Gastrocnemius medialis (tissue), 4 donors: ENCODE data around the gene A3GALT2. TPM values are rescaled to one million over a fixed set of nuclear protein-coding genes. Genes with fewer than 3 reads are reported as not detected.

Experiments used
- ATAC-seq, 2 donors: fragments of 150-250 bp; one replicate each; pipeline ENCODE4 v1.9.1; 2016
- DNase-seq, 2 donors: peaks; one replicate each; pipeline ENCODE4 v3.0.0-alpha.2; 2019
- H3K27ac ChIP-seq, 4 donors: fragments of 200-600 bp; sonication (generic); 1 replicate in 1 of 4; 2 replicates in 3 of 4; pipeline ENCODE4 v1.5.1; 2016 to 2018; ENCODE audit warnings: mild to moderate bottlenecking in 2 of 4, moderate library complexity in 1 of 4
- H3K27me3 ChIP-seq, 3 donors: fragments of 200-600 bp; sonication (generic) in 2 of 3; 1 replicate in 1 of 3; 2 replicates in 2 of 3; pipeline versions ENCODE4 v1.5.1 to v1.6.0; 2016 to 2019; ENCODE audit warnings: mild to moderate bottlenecking in 1 of 3, moderate library complexity in 1 of 3
- H3K36me3 ChIP-seq, 2 donors: fragments of 200-600 bp; sonication (generic) in 1 of 2; one replicate each; pipeline ENCODE4 v1.5.1; 2017 to 2018
- H3K4me1 ChIP-seq, 2 donors: fragments of 200-600 bp; sonication (generic) in 1 of 2; one replicate each; pipeline ENCODE4 v1.5.1; 2016 to 2017; ENCODE audit warnings: mild to moderate bottlenecking in 2 of 2
- H3K4me3 ChIP-seq, 4 donors: fragments of 200-600 bp; sonication (generic) in 3 of 4; 1 replicate in 1 of 4; 2 replicates in 3 of 4; pipeline ENCODE4 v1.5.1; 2016 to 2019; ENCODE audit warnings: mild to moderate bottlenecking in 2 of 4
- H3K9me3 ChIP-seq, 3 donors: fragments of 200-600 bp; sonication (generic) in 2 of 3; 1 replicate in 1 of 3; 2 replicates in 2 of 3; pipeline ENCODE4 v1.5.1; 2016 to 2019
- CTCF ChIP-seq, 5 experiments: fragments of 450-650 bp in 3 of 5; fragments of 200-600 bp in 2 of 5; sonication (generic) in 2 of 5; IDR thresholded peaks in 4 of 5; conservative IDR thresholded peaks in 1 of 5; 1 replicate in 4 of 5; 2 replicates in 1 of 5; pipeline ENCODE4 v1.5.1; 2016 to 2019; ENCODE audit warnings: antibody characterized with exemption in 5 of 5, mild to moderate bottlenecking in 3 of 5, moderate library complexity in 3 of 5
- POLR2A ChIP-seq, 2 donors: fragments of 450-650 bp; IDR thresholded peaks; one replicate each; pipeline ENCODE4 v1.6.1; 2017; ENCODE audit warnings: antibody characterized with exemption in 2 of 2, mild to moderate bottlenecking in 2 of 2, moderate library complexity in 2 of 2
- in situ Hi-C, 4 donors: fragments of 200-750 bp; cut with MboI; loops; one replicate each; pipeline versions ENCODE4 v1.15.0 to v1.8.0; 2017; ENCODE audit warnings: low sequenced_read_pairs in 4 of 4
- intact Hi-C: fragments of 100-400 bp; cut with DNase I; formaldehyde crosslinking; loops from one replicate; pipeline ENCODE4 v1.15.1; 2023; ENCODE audit warnings: low total_unique reads
- total RNA-seq, 4 donors: library from RNA; depleted of rRNA; stranded (reverse); fragments of >200 nt; gene quantifications; one replicate each; pipeline versions ENCODE4 v1.1.0 to v1.2.3, GENCODE V29; 2016

The A3GALT2 gene
- total RNA-seq, 4 donors from 2014 or later = not detected

DNA sequence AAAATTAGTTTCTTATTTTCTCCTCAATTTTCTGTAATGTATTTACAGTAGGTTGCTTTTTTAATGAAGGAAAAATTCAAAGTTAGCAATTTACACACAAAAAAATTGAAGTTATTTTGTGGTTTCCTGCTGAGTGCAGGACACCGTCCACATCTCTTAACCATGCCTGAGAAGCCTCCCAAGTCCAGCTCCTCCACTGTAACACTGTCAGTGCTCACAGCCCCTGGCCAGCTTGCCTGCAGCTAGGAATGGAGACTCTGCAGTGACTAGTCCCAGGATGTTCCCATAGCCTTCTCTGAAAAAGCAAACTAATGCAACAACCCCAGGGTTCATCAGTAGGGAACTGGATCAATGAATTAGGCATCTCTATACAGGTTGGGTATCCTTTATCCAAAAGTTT lies 3.5 kb downstream of the A3GALT2 start:
- ATAC-seq = no peak

GRCh38 chr1:33316601-33317000 lies 4.3 kb downstream of the A3GALT2 start:
- Histone ChIP-seq H3K27ac (no peak overlapping the region), H3K36me3 (no peaks in the 10 kb centered on the region), H3K27me3 (no peaks in the 10 kb centered on the region), H3K4me1 (no peaks in the 10 kb centered on the region), H3K9me3 (no peaks in the 10 kb centered on the region), H3K4me3 (no peak overlapping the region)
- DNase-seq (no peak), ATAC-seq (no peak)
- in situ Hi-C loops (no loop called here), intact Hi-C loops (no loop called here)
- TF ChIP-seq CTCF (IDR thresholded peaks at IDR 0.05 in 4 of 5, conservative IDR thresholded peaks at IDR 0.05 in 1 of 5) = no peak
- TF ChIP-seq POLR2A (IDR thresholded peaks at IDR 0.05) = no peak

More for the DNA sequence above, 3.5 kb downstream of the A3GALT2 start:
- no peaks in the 10 kb centered on the region for H3K27me3 ChIP-seq
- H3K4me1 ChIP-seq = no peaks in the 10 kb centered on the region
- H3K9me3 ChIP-seq = no peaks in the 10 kb centered on the region
- DNase-seq = no peak
- TF ChIP-seq POLR2A (IDR thresholded peaks at IDR 0.05) = no peak
- TF ChIP-seq CTCF (IDR thresholded peaks at IDR 0.05 in 4 of 5, conservative IDR thresholded peaks at IDR 0.05 in 1 of 5) = no peak
- H3K27ac ChIP-seq = no peak overlapping the region
- in situ Hi-C loops = no loop called here
- H3K4me3 ChIP-seq = no peak overlapping the region
- no peaks in the 10 kb centered on the region for H3K36me3 ChIP-seq
- intact Hi-C loops = no loop called here

DNA sequence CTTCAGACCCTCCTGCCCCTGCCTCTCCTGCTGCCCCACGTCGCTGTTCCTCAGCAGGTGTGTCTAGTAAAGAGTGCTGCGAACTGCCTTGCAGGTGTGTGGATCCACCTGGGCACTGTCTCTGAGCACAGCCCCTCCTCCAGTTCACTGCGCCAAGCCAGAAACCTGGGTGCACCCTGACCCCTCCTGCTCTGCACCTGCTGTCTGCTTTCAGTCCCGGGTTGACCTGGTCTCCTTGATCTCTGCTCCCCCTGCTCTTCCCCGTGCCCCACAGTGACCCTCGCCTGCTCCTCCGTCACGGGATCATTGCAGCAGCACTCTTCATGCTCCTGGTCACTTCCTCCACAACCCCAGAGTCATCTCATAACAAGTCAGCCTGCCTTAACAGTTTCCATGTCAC lies 6.5 kb downstream of the A3GALT2 start:
- no peak overlapping the region for H3K4me3 ChIP-seq
- no peaks in the 10 kb centered on the region for H3K36me3 ChIP-seq
- in situ Hi-C loops = no loop called here
- DNase-seq (no peak), ATAC-seq (no peak)
- no peaks in the 10 kb centered on the region for H3K4me1 ChIP-seq
- intact Hi-C loops = no loop called here
- no peak for TF ChIP-seq POLR2A (IDR thresholded peaks at IDR 0.05)
- no peak for TF ChIP-seq CTCF (IDR thresholded peaks at IDR 0.05 in 4 of 5, conservative IDR thresholded peaks at IDR 0.05 in 1 of 5)
- H3K27ac ChIP-seq = no peak overlapping the region
- no peaks in the 10 kb centered on the region for H3K27me3 ChIP-seq
- H3K9me3 ChIP-seq = no peaks in the 10 kb centered on the region

DNA sequence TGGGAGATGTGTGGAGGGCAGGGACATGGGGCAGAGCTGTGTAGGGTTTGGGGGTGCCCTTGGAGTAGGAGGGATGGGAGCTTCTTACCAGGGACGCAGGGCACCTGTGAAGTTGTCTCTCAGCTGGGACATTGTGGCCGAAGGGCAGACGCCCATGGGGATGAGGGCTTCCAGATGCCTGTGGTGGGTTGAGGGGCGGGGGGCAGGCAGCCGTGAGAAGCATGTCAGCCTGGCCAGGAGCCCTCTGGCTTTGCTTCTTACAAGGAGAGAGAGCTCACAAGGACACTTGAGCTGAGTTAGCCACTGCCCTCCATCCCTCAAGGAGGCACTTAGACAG lies 8.5 kb downstream of the A3GALT2 start:
- Histone ChIP-seq H3K9me3 (no peaks in the 10 kb centered on the region), H3K27me3 (no peaks in the 10 kb centered on the region), H3K27ac (no peak overlapping the region), H3K4me1 (no peaks in the 10 kb centered on the region), H3K4me3 (no peak overlapping the region), H3K36me3 (no peaks in the 10 kb centered on the region)
- in situ Hi-C loops (no loop called here), intact Hi-C loops (no loop called here)
- DNase-seq (peak in 1 of 2 donors; percentile 5), ATAC-seq (no peak)
- TF ChIP-seq CTCF (IDR thresholded peaks at IDR 0.05 in 4 of 5, conservative IDR thresholded peaks at IDR 0.05 in 1 of 5) (no peak), POLR2A (IDR thresholded peaks at IDR 0.05) (no peak)

DNA sequence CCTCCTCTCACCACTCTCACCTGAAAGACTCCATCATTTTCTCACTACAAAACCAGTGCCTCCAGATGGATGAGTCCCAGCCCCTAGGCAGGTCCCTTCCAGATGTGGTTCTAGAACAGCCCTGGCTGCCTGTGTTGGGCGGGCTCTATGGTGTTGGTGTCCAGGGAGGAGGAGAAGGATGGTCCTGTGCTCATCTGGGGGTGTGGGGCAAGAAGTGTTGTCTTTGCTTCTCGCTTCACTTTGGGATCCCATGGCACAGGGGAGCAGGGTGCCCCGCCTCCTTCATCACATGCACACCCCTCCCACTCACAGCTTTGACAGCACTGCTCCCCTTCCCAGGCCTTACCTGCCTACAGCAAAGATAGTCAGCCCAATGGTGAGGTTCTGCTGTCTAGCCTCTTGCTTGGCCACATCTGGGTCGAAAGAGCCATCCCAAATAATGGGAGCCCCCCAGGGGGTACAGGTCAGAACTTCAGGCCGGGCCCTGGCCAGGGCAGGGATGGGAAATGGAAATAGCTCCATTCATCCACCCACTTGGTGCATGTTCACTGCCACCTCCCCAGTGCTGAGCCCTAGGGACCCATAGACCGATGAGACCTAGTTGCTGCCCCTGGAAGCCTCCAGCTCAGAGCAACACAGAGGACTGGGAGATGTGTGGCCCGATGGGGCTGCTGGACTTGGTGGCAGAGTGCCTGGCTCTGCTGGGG lies 9.0 kb downstream of the A3GALT2 start:
- DNase-seq = peak in 1 of 2 donors; percentile 7
- intact Hi-C loops = no loop called here

More for the DNA sequence above, 9.0 kb downstream of the A3GALT2 start:
- Histone ChIP-seq H3K4me1 (no peaks in the 10 kb centered on the region), H3K9me3 (no peaks in the 10 kb centered on the region), H3K27ac (no peak overlapping the region), H3K36me3 (no peaks in the 10 kb centered on the region), H3K4me3 (no peak overlapping the region), H3K27me3 (peaks cover 0 to 1% (median 0%) of the 10 kb centered on the region in 3 donors)
- in situ Hi-C loops = no loop called here
- TF ChIP-seq CTCF (IDR thresholded peaks at IDR 0.05 in 4 of 5, conservative IDR thresholded peaks at IDR 0.05 in 1 of 5) = no peak
- no peak for TF ChIP-seq POLR2A (IDR thresholded peaks at IDR 0.05)
- no peak for ATAC-seq
